ENCODE results near the gene C4orf54. TPM values are rescaled to one million over a fixed set of nuclear protein-coding genes. Genes with fewer than 3 reads are reported as not detected.

Gene C4orf54
- total RNA-seq, 4 donors from 2014 or later = under 0.01 to 3.6 (median 0.60) TPM

DNA sequence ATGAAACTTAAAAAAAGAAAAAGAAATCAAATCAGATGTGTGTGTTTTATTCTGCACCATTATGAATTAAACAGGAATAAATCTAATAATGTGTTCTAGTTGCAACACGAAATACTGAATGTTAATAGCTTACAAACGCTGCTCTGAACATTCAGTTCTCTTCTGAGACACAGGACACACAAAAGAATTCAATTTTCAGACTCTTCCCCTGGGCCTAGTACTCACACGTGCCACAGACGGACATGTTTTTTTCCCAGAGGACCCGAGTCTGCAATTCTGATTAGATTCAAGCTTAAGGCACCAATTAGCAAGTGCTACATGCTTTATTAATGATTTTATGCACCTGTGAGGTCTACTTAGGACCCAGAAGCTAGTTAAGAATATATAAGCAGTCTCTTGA, 20.5 kb downstream of the C4orf54 start:
- peak overlapping the region; percentile 33 to 65 (median 56) for H3K27ac ChIP-seq
- no peaks in the 10 kb centered on the region for H3K9me3 ChIP-seq
- no peaks in the 10 kb centered on the region for H3K36me3 ChIP-seq
- peaks cover 0 to 10% (median 0%) of the 10 kb centered on the region in 3 donors for H3K4me1 ChIP-seq
- peak; percentile 71 for TF ChIP-seq POLR2AphosphoS5 (IDR thresholded peaks at IDR 0.05)
- TF ChIP-seq POLR2A (IDR thresholded peaks at IDR 0.05) = no peak
- peak; percentile 75 for ATAC-seq
- no peaks in the 10 kb centered on the region for H3K27me3 ChIP-seq
- H3K4me3 ChIP-seq = no peak overlapping the region
- WGBS, 2 donors (ENCODE audit: low coverage in 1 of 2) = 56 to 74% methylated on average over 5 of the region's 5 CpGs

DNA sequence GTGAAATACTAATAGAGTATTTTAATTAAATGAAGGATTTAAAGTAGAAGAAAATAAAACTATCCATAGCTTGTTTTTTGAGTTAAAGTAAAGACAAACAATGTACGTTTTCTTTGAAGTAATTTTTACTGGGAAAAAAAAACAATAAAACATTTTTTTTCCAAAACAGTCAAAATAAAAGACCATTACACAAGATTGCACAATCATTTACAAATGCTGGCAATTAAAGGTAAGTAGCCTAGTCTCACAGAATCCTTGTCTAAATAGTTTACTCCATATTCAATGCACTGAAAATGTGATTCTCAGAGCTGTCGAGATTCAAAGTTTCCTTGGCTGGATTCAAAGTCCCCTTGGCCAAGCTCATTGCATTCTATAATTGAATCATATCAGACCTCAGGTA, 21.2 kb downstream of the C4orf54 start:
- Histone ChIP-seq H3K9me3 (no peaks in the 10 kb centered on the region), H3K4me1 (peaks cover 0 to 10% (median 0%) of the 10 kb centered on the region in 3 donors), H3K4me3 (no peak overlapping the region), H3K27me3 (no peaks in the 10 kb centered on the region), H3K36me3 (no peaks in the 10 kb centered on the region), H3K27ac (peak overlapping the region; percentile 18 to 65 (median 56))
- WGBS, 2 donors (ENCODE audit: low coverage in 1 of 2) = 41 to 55% methylated on average over 2 of the region's 2 CpGs
- TF ChIP-seq CTCF (IDR thresholded peaks at IDR 0.05) (no peak), POLR2AphosphoS5 (IDR thresholded peaks at IDR 0.05) (no peak), POLR2A (IDR thresholded peaks at IDR 0.05) (no peak), EP300 (IDR thresholded peaks at IDR 0.05) (no peak)
- no peak for ATAC-seq

- Histone ChIP-seq H3K27me3 (no peaks in the 10 kb centered on the region), H3K4me3 (no peak overlapping the region), H3K4me1 (peaks cover 0 to 14% (median 0%) of the 10 kb centered on the region in 3 donors), H3K9me3 (no peaks in the 10 kb centered on the region), H3K27ac (no peak overlapping the region), H3K36me3 (no peaks in the 10 kb centered on the region)
- 67 to 78% methylated on average over 2 to 3 of the region's 3 CpGs for WGBS, 2 donors (ENCODE audit: low coverage in 1 of 2)
- no peak for TF ChIP-seq POLR2AphosphoS5 (IDR thresholded peaks at IDR 0.05)
- TF ChIP-seq CTCF (IDR thresholded peaks at IDR 0.05) = no peak
- no peak for TF ChIP-seq EP300 (IDR thresholded peaks at IDR 0.05)
- TF ChIP-seq POLR2A (IDR thresholded peaks at IDR 0.05) = no peak
- ATAC-seq = no peak
Observed at GRCh38 chr4:99635601-99636000, 22.0 kb downstream of the C4orf54 start.

DNA sequence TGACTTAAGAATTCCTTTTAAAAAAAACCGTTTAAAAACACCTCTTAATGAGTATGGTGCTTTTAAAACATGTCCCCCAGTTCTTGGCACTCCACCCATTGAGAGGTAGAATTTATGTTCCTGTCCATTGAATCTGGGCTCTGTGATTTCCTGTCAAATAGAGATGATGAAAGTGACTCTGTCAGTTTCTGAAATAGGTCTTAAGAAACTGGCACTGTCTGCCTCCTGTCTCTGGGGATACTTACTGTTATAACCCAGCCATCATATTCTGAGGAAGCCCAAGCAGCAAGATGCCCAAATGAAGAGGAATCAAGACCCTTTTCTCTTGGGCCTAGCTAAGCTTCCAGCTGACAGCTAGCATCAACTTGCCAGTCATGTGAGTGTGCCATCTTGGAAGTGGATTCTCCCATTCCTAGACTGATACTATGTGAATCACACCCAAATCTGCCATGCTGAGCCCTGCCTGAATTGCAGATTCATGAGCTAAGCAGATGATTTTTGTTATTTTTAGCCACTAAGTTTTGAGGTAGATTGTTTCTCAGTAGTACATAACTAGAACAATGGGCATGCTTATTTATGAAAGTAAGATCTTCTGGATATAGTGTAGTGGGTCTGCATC, 22.8 kb downstream of the C4orf54 start:
- 53 to 79% methylated on average over 1 of the region's 1 CpG for WGBS, 2 donors (ENCODE audit: low coverage in 1 of 2)
- ATAC-seq = no peak
- Histone ChIP-seq H3K27me3 (no peaks in the 10 kb centered on the region), H3K4me1 (peaks cover 0 to 15% (median 0%) of the 10 kb centered on the region in 3 donors), H3K27ac (no peak overlapping the region), H3K9me3 (no peaks in the 10 kb centered on the region), H3K36me3 (no peaks in the 10 kb centered on the region), H3K4me3 (no peak overlapping the region)
- TF ChIP-seq POLR2AphosphoS5 (IDR thresholded peaks at IDR 0.05) (no peak), POLR2A (IDR thresholded peaks at IDR 0.05) (no peak), CTCF (IDR thresholded peaks at IDR 0.05) (no peak), EP300 (IDR thresholded peaks at IDR 0.05) (no peak)

DNA sequence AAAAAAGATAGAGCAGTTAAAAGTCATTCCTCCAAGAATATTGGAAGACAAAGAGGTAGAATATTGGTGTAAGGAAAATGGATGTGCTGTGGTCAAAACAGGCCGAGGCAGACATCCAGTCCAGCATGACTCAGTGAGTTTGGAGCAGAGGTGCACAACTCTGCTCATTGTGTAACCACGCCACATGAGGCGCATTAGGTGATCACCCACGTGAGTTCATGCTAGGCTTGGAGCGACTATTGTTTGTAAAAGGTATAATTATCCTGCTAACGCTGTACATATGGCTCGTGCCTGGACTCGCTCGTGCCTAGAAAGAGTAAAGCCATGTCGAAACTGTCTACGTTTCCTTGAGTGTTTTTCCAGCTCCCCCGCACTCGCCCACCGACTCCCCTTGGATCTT, 23.9 kb downstream of the C4orf54 start:
- no peaks in the 10 kb centered on the region for H3K9me3 ChIP-seq
- no peak for TF ChIP-seq EP300 (IDR thresholded peaks at IDR 0.05)
- TF ChIP-seq POLR2A (IDR thresholded peaks at IDR 0.05) = no peak
- no peak for TF ChIP-seq POLR2AphosphoS5 (IDR thresholded peaks at IDR 0.05)
- TF ChIP-seq CTCF (IDR thresholded peaks at IDR 0.05) = no peak
- WGBS, 2 donors (ENCODE audit: low coverage in 1 of 2) = 88 to 89% methylated on average over 14 of the region's 14 CpGs
- ATAC-seq = no peak
- H3K4me3 ChIP-seq = no peak overlapping the region
- H3K27me3 ChIP-seq = no peaks in the 10 kb centered on the region
- H3K36me3 ChIP-seq = no peaks in the 10 kb centered on the region
- peaks cover 0 to 15% (median 0%) of the 10 kb centered on the region in 3 donors for H3K4me1 ChIP-seq
- H3K27ac ChIP-seq = no peak overlapping the region
